ENCODE results near the gene CLDN20. TPM values are rescaled to one million over a fixed set of nuclear protein-coding genes. Genes with fewer than 3 reads are reported as not detected.

CLDN20 gene
- total RNA-seq, 3 donors from 2014 or later (not counting 1 experiment from before 2014, with no cell fraction given) = not detected

DNA sequence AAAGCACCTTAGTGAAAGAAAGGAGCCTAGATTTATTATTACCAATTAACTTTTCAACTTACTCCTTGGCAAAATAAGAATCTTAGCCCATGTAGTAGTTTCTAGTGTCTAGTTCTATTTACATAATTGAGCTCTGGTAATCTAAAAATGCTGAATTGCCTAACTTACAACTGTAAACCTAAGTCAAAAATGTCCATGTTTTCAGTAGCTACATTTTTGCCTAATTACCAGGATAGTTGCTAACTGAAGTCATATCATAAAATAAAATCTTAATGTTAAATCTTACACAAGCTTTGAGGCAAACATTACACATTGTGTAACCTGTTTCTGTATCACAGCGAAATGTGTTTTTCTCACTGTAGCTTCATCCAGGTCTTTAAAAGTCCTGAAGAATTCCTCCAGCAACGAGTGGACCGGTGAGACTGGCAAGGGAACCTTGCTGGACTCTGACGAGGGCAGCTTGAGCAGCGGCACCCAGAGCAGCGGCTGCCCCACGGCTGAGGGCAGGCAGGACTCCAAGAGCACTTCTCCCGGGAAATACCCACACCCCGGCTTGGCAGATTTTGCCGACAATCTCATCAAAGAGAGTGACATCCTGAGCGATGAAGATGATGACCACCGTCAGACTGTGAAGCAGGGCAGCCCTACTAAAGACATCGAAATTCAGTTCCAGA is 7.6 kb upstream of the CLDN20 start:
- intact Hi-C loops (cut with micrococcal nuclease) = no loop called here
- Histone ChIP-seq H3K4me1 (ENCODE audit: control insufficient read depth, insufficient read depth, low read length) (no peaks in the 10 kb centered on the region), H3K27me3 (ENCODE audit: control insufficient read depth, insufficient read depth, low read length) (no peaks in the 10 kb centered on the region), H3K27ac (ENCODE audit: low read length) (no peak overlapping the region), H3K9me3 (ENCODE audit: control insufficient read depth, insufficient read depth, low read length) (no peaks in the 10 kb centered on the region), H3K36me3 (ENCODE audit: control insufficient read depth, insufficient read depth, low read length) (peaks cover 67% of the 10 kb centered on the region), H3K4me3 (ENCODE audit: low read length) (no peak overlapping the region)
- Mint-ChIP-seq H3K9me3 (no peaks in the 10 kb centered on the region), H3K4me1 (peaks cover 0 to 10% of the 10 kb centered on the region in 2 donors), H3K36me3 (no peaks in the 10 kb centered on the region), H3K27ac (no peak overlapping the region), H3K27me3 (ENCODE audit: low read depth in 2 of 2) (no peaks in the 10 kb centered on the region), H3K4me3 (no peak overlapping the region)
- DNase-seq (no peak), ATAC-seq (no peak)
- WGBS (ENCODE audit: insufficient coverage) = 96% methylated on average over 13 of the region's 13 CpGs
- TF ChIP-seq, protein P1, sequence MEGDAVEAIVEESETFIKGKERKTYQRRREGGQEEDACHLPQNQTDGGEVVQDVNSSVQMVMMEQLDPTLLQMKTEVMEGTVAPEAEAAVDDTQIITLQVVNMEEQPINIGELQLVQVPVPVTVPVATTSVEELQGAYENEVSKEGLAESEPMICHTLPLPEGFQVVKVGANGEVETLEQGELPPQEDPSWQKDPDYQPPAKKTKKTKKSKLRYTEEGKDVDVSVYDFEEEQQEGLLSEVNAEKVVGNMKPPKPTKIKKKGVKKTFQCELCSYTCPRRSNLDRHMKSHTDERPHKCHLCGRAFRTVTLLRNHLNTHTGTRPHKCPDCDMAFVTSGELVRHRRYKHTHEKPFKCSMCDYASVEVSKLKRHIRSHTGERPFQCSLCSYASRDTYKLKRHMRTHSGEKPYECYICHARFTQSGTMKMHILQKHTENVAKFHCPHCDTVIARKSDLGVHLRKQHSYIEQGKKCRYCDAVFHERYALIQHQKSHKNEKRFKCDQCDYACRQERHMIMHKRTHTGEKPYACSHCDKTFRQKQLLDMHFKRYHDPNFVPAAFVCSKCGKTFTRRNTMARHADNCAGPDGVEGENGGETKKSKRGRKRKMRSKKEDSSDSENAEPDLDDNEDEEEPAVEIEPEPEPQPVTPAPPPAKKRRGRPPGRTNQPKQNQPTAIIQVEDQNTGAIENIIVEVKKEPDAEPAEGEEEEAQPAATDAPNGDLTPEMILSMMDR (IDR thresholded peaks at IDR 0.05) = no peak

DNA sequence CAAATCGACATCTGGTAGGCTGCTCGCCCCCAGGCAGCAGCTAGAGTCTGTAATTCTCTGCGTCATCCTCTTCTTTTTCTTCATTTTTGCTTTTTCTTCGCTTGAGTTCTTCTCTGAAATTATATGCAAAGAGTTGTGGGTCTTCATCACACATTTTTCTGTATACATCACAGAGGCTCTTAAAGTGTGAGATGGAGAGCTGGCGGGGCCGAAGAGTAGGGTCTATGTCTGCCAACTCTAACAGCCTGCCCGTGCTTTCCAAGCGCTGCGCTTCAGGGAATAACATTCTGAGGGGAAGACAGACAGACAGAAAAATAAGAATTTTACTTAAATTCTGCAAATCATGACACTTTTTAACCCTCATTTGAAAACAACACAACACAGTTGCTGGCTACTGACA is 6.0 kb upstream of the CLDN20 start:
- DNase-seq (no peak), ATAC-seq (no peak)
- Histone ChIP-seq H3K4me1 (ENCODE audit: control insufficient read depth, insufficient read depth, low read length) (no peaks in the 10 kb centered on the region), H3K4me3 (ENCODE audit: low read length) (no peak overlapping the region), H3K27me3 (ENCODE audit: control insufficient read depth, insufficient read depth, low read length) (no peaks in the 10 kb centered on the region), H3K9me3 (ENCODE audit: control insufficient read depth, insufficient read depth, low read length) (no peaks in the 10 kb centered on the region), H3K36me3 (ENCODE audit: control insufficient read depth, insufficient read depth, low read length) (peaks cover 60% of the 10 kb centered on the region), H3K27ac (ENCODE audit: low read length) (no peak overlapping the region)
- Mint-ChIP-seq H3K27ac (no peak overlapping the region), H3K36me3 (no peaks in the 10 kb centered on the region), H3K4me3 (no peak overlapping the region), H3K9me3 (no peaks in the 10 kb centered on the region), H3K4me1 (peaks cover 12 to 20% of the 10 kb centered on the region in 2 donors), H3K27me3 (ENCODE audit: low read depth in 2 of 2) (no peaks in the 10 kb centered on the region)
- TF ChIP-seq, protein P1 (IDR thresholded peaks at IDR 0.05) = no peak
- WGBS (ENCODE audit: insufficient coverage) = 100% methylated on average over 8 of the region's 9 CpGs
- intact Hi-C loops (cut with micrococcal nuclease) = no loop called here

DNA sequence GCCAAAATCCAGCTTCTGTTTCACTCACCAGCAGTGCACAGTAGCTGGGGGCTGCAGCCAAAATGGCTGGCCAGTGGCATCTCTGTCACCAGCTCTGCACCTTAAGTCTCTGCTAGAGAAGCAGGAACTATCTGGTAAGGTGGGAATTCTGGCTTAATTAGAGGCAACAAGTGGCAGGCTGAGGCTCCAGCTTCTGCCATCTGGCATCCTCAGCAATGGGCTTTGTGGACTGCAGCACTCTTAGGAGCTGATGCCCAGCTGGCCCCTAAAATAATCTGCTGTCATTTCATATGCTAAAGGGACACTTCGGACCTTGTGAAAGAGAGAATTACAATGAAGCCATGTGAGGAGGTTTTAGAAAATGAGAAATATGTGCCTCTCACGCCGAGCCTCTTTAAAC is 4.6 kb upstream of the CLDN20 start:
- H3K4me1 ChIP-seq (ENCODE audit: control insufficient read depth, insufficient read depth, low read length) = no peaks in the 10 kb centered on the region
- H3K4me3 ChIP-seq (ENCODE audit: low read length) = no peak overlapping the region
- intact Hi-C loops (cut with micrococcal nuclease) = no loop called here
- peaks cover 49% of the 10 kb centered on the region for H3K36me3 ChIP-seq (ENCODE audit: control insufficient read depth, insufficient read depth, low read length)
- no peaks in the 10 kb centered on the region for H3K9me3 ChIP-seq (ENCODE audit: control insufficient read depth, insufficient read depth, low read length)
- peaks cover 14 to 20% of the 10 kb centered on the region in 2 donors for H3K4me1 Mint-ChIP-seq
- H3K27me3 ChIP-seq (ENCODE audit: control insufficient read depth, insufficient read depth, low read length) = no peaks in the 10 kb centered on the region
- H3K27ac Mint-ChIP-seq = no peak overlapping the region
- H3K27ac ChIP-seq (ENCODE audit: low read length) = no peak overlapping the region
- no peaks in the 10 kb centered on the region for H3K27me3 Mint-ChIP-seq (ENCODE audit: low read depth in 2 of 2)
- H3K36me3 Mint-ChIP-seq = no peaks in the 10 kb centered on the region
- DNase-seq = no peak
- TF ChIP-seq, protein P1 (IDR thresholded peaks at IDR 0.05) = no peak
- no peak overlapping the region for H3K4me3 Mint-ChIP-seq
- ATAC-seq = no peak
- no peaks in the 10 kb centered on the region for H3K9me3 Mint-ChIP-seq
- 100% methylated on average over 3 of the region's 3 CpGs for WGBS (ENCODE audit: insufficient coverage)

DNA sequence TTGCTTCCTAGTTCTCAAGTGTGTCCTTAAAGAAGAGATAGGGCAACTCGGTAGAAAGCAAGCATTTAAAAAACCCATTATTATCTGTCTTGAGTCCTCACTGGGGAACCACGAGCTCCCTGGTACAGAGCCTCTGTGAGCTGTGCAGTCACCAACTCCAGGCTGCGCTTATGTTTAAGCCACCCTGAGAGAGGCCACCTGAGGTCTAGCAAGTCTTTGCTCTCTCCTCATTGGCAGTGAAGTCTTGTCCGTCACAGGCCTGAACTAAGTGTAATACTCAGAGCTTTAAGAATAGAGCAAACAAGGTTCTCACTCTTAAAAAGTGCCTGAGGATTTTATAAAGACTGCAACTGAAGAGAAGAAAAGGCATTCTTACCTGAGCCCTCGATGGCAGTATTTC is 3.9 kb upstream of the CLDN20 start:
- H3K4me3 Mint-ChIP-seq = no peak overlapping the region
- no peaks in the 10 kb centered on the region for H3K9me3 Mint-ChIP-seq
- no peaks in the 10 kb centered on the region for H3K9me3 ChIP-seq (ENCODE audit: control insufficient read depth, insufficient read depth, low read length)
- H3K27me3 Mint-ChIP-seq (ENCODE audit: low read depth in 2 of 2) = no peaks in the 10 kb centered on the region
- ATAC-seq (no peak), DNase-seq (no peak)
- H3K4me1 Mint-ChIP-seq = peaks cover 14 to 15% of the 10 kb centered on the region in 2 donors
- no peaks in the 10 kb centered on the region for H3K27me3 ChIP-seq (ENCODE audit: control insufficient read depth, insufficient read depth, low read length)
- H3K36me3 ChIP-seq (ENCODE audit: control insufficient read depth, insufficient read depth, low read length) = peaks cover 48% of the 10 kb centered on the region
- no peak overlapping the region for H3K27ac Mint-ChIP-seq
- H3K36me3 Mint-ChIP-seq = no peaks in the 10 kb centered on the region
- H3K4me3 ChIP-seq (ENCODE audit: low read length) = no peak overlapping the region
- WGBS (ENCODE audit: insufficient coverage) = 95% methylated on average over 5 of the region's 5 CpGs
- intact Hi-C loops (cut with micrococcal nuclease) = no loop called here
- no peak overlapping the region for H3K27ac ChIP-seq (ENCODE audit: low read length)
- TF ChIP-seq, protein P1 (IDR thresholded peaks at IDR 0.05) = no peak
- H3K4me1 ChIP-seq (ENCODE audit: control insufficient read depth, insufficient read depth, low read length) = no peaks in the 10 kb centered on the region

Measured in natural killer cell (primary cell).